Small intestine (tissue), 7 donors: ENCODE results near the gene CELF2. TPM values are rescaled to one million over a fixed set of nuclear protein-coding genes. Genes with fewer than 3 reads are reported as not detected.

ENCODE experiments used
- DNase-seq, 2 donors: peaks; one replicate each; pipeline versions ENCODE4 v3.0.0 to v3.0.0-alpha.2; 2013
- FAIRE-seq: peaks from 2 replicates; lab custom pipeline; 2012; peaks lifted over from hg19 to GRCh38; lab: Jason Lieb, UNC
- H3K27ac ChIP-seq, 3 donors: one replicate each; pipeline ENCODE4 v1.5.1; 2013; ENCODE audit warnings: low read length in 2 of 3, mild to moderate bottlenecking in 2 of 3, control low read depth in 1 of 3, inconsistent platforms in 1 of 3, low read depth in 1 of 3, moderate library complexity in 1 of 3
- H3K27me3 ChIP-seq, 3 donors: one replicate each; pipeline ENCODE4 v1.6.1; 2013; ENCODE audit warnings: low read length in 3 of 3, inconsistent platforms in 1 of 3; ENCODE audit not compliant: control insufficient read depth in 3 of 3, insufficient read depth in 3 of 3
- H3K36me3 ChIP-seq, 3 donors: one replicate each; pipeline ENCODE4 v1.6.1; 2013; ENCODE audit warnings: low read length in 3 of 3, inconsistent platforms in 1 of 3, low read depth in 1 of 3, mild to moderate bottlenecking in 1 of 3, moderate library complexity in 1 of 3; ENCODE audit not compliant: control insufficient read depth in 3 of 3, insufficient read depth in 2 of 3
- H3K4me1 ChIP-seq, 3 donors: one replicate each; pipeline ENCODE4 v1.6.1; 2013; ENCODE audit warnings: low read length in 2 of 3, inconsistent platforms in 1 of 3, low read depth in 1 of 3, mild to moderate bottlenecking in 1 of 3, moderate library complexity in 1 of 3; ENCODE audit not compliant: control insufficient read depth in 3 of 3, insufficient read depth in 2 of 3
- H3K4me3 ChIP-seq, 3 donors: one replicate each; pipeline ENCODE4 v1.5.1; 2013; ENCODE audit warnings: low read length in 3 of 3, control low read depth in 1 of 3, inconsistent platforms in 1 of 3, low read depth in 1 of 3, mild to moderate bottlenecking in 1 of 3, moderate library complexity in 1 of 3
- H3K9me3 ChIP-seq, 2 donors: one replicate each; pipeline ENCODE4 v1.6.1; 2013; ENCODE audit warnings: low read depth in 1 of 2, low read length in 1 of 2; ENCODE audit not compliant: control insufficient read depth in 2 of 2, insufficient read depth in 1 of 2
- WGBS, 3 donors: extraction: QIAGEN DNeasy Blood & Tissue Kit; methylation state at CpG; one replicate each; pipeline ENCODE4 v1.1.7; 2013; 5-methylcytosine and 5-hydroxymethylcytosine counted together
- polyA plus RNA-seq, 4 donors: library from polyadenylated mRNA; stranded (reverse) in 3 of 4; unstranded in 1 of 4; fragments of 200-250 nt in 3 of 4; fragments of 120-200 nt in 1 of 4; gene quantifications; one replicate each; pipeline versions ENCODE4 v1.2.1 to v1.2.3, GENCODE V29; 2013
- donor health status: healthy with polysubstance abuse.
- donor health status: control.
- donor health status: control.
- donor health status: Bipolar disorder and iron deficiency.
- donor health status: healthy.

Gene CELF2
- polyA plus RNA-seq, 4 donors, result 1.8 to 11.6 (median 6.1) TPM

- peaks cover 0 to 10% (median 0%) of the 10 kb centered on the region in 3 donors for H3K36me3 ChIP-seq
- peaks cover 0 to 21% of the 10 kb centered on the region in 2 donors for H3K9me3 ChIP-seq
- H3K4me3 ChIP-seq, result no peak overlapping the region
- no peak overlapping the region for H3K27ac ChIP-seq
- no peaks in the 10 kb centered on the region for H3K4me1 ChIP-seq
- H3K27me3 ChIP-seq, result no peaks in the 10 kb centered on the region
- no peak for FAIRE-seq
- WGBS, 3 donors, result 96 to 99% (median 97%) methylated on average over 11 of the region's 11 CpGs
- DNase-seq, result no peak
Observed at GRCh38 chr10:11304906-11305585, 287.4 kb downstream of the CELF2 start.

GRCh38 chr10:11305825-11306593 lies 288.3 kb downstream of the CELF2 start:
- FAIRE-seq, result no peak
- Histone ChIP-seq H3K27ac (no peak overlapping the region), H3K27me3 (no peaks in the 10 kb centered on the region), H3K4me1 (no peaks in the 10 kb centered on the region), H3K36me3 (peaks cover 0 to 7% (median 0%) of the 10 kb centered on the region in 3 donors), H3K4me3 (no peak overlapping the region), H3K9me3 (peaks cover 0 to 23% of the 10 kb centered on the region in 2 donors)
- WGBS, 3 donors, result 93 to 98% (median 96%) methylated on average over 13 of the region's 13 CpGs
- no peak for DNase-seq

- 96 to 98% (median 97%) methylated on average over 6 of the region's 6 CpGs for WGBS, 3 donors
- no peaks in the 10 kb centered on the region for H3K27me3 ChIP-seq
- H3K27ac ChIP-seq, result no peak overlapping the region
- no peak for DNase-seq
- FAIRE-seq, result no peak
- no peaks in the 10 kb centered on the region for H3K4me1 ChIP-seq
- peaks cover 0 to 23% of the 10 kb centered on the region in 2 donors for H3K9me3 ChIP-seq
- H3K4me3 ChIP-seq, result no peak overlapping the region
- peaks cover 0 to 5% (median 0%) of the 10 kb centered on the region in 3 donors for H3K36me3 ChIP-seq
Observed at GRCh38 chr10:11307004-11307403, 289.3 kb downstream of the CELF2 start.

GRCh38 chr10:11307937-11308336 lies 290.3 kb downstream of the CELF2 start:
- no peak overlapping the region for H3K4me3 ChIP-seq
- H3K4me1 ChIP-seq, result no peaks in the 10 kb centered on the region
- peaks cover 0 to 3% (median 0%) of the 10 kb centered on the region in 3 donors for H3K36me3 ChIP-seq
- H3K27me3 ChIP-seq, result no peaks in the 10 kb centered on the region
- peaks cover 0 to 23% of the 10 kb centered on the region in 2 donors for H3K9me3 ChIP-seq
- H3K27ac ChIP-seq, result no peak overlapping the region
- FAIRE-seq (no peak), DNase-seq (no peak)
- 90 to 94% (median 94%) methylated on average over 1 of the region's 1 CpG for whole genome bisulfite sequencing, 3 donors

- H3K9me3 ChIP-seq, result peaks cover 0 to 21% of the 10 kb centered on the region in 2 donors
- 72 to 85% (median 83%) methylated on average over 2 of the region's 2 CpGs for WGBS, 3 donors
- H3K4me1 ChIP-seq, result no peaks in the 10 kb centered on the region
- FAIRE-seq (no peak), DNase-seq (no peak)
- H3K27me3 ChIP-seq, result no peaks in the 10 kb centered on the region
- H3K27ac ChIP-seq, result no peak overlapping the region
- H3K36me3 ChIP-seq, result peaks cover 2 to 14% (median 3%) of the 10 kb centered on the region in 3 donors
- H3K4me3 ChIP-seq, result no peak overlapping the region
Observed at GRCh38 chr10:11311027-11311426, 293.4 kb downstream of the CELF2 start.

GRCh38 chr10:11313463-11313862 lies 295.8 kb downstream of the CELF2 start:
- H3K36me3 ChIP-seq, result peaks cover 2 to 14% (median 3%) of the 10 kb centered on the region in 3 donors
- no peaks in the 10 kb centered on the region for H3K4me1 ChIP-seq
- no peaks in the 10 kb centered on the region for H3K27me3 ChIP-seq
- peaks cover 0 to 14% of the 10 kb centered on the region in 2 donors for H3K9me3 ChIP-seq
- no peak overlapping the region for H3K4me3 ChIP-seq
- no peak overlapping the region for H3K27ac ChIP-seq
- DNase-seq (no peak), FAIRE-seq (no peak)
- 80 to 94% (median 91%) methylated on average over 1 of the region's 1 CpG for WGBS, 3 donors

- 83 to 90% (median 85%) methylated on average over 7 of the region's 7 CpGs for WGBS, 3 donors
- Histone ChIP-seq H3K9me3 (no peaks in the 10 kb centered on the region), H3K4me3 (no peak overlapping the region), H3K36me3 (peaks cover 2 to 19% (median 9%) of the 10 kb centered on the region in 3 donors), H3K4me1 (no peaks in the 10 kb centered on the region), H3K27me3 (no peaks in the 10 kb centered on the region), H3K27ac (no peak overlapping the region)
- DNase-seq (no peak), FAIRE-seq (no peak)
Observed at GRCh38 chr10:11317936-11318670, 300.4 kb downstream of the CELF2 start.
